A673 (cell line): ENCODE data around the gene CCDC85A. TPM values are rescaled to one million over a fixed set of nuclear protein-coding genes. Genes with fewer than 3 reads are reported as not detected.

Source experiments
- BruUV-seq: library from RNA; stranded (reverse); fragments of 400-500 nt; replicated peaks from 2 replicates; lab custom pipeline; 2021; lab: Mats Ljungman, UMichigan
- CTCF ChIA-PET: fragments of 300-600 bp; sonication (Branson Sonifier 250); formaldehyde crosslinking; loops from one replicate; lab custom pipeline; 2022; ENCODE audit warnings: antibody characterized with exemption; lab: Charles Lee
- POLR2A ChIA-PET: fragments of 300-600 bp; sonication (Branson Sonifier 250); formaldehyde crosslinking; loops from one replicate; lab custom pipeline; 2022; ENCODE audit warnings: antibody characterized with exemption; ENCODE audit not compliant: low non-redundant PET; lab: Charles Lee
- DNase-seq: peaks from one replicate; pipeline ENCODE4 v3.0.0-alpha.2; 2015; ENCODE audit warnings: low spot score
- H3K27ac ChIP-seq: fragments of 200-600 bp; sonication (generic); 2 replicates; pipeline ENCODE4 v1.5.1; 2016; ENCODE audit warnings: mixed run types, low read depth, mild to moderate bottlenecking, mixed read lengths, antibody characterized with exemption, low read length; ENCODE audit not compliant: poor library complexity, severe bottlenecking
- H3K27me3 ChIP-seq: fragments of 200-600 bp; sonication (generic); replicated peaks from 2 replicates; pipeline ENCODE4 v1.6.1; 2017; ENCODE audit warnings: mixed run types, low read depth, mild to moderate bottlenecking, mixed read lengths, antibody characterized with exemption, low read length; ENCODE audit not compliant: insufficient read depth, poor library complexity
- H3K36me3 ChIP-seq: fragments of 200-600 bp; sonication (generic); 2 replicates; pipeline ENCODE4 v1.6.1; 2016; ENCODE audit warnings: mixed run types, mild to moderate bottlenecking, mixed read lengths, antibody characterized with exemption, low read length; ENCODE audit not compliant: insufficient read depth, poor library complexity, severe bottlenecking
- H3K4me1 ChIP-seq: fragments of 200-600 bp; sonication (generic); 2 replicates; pipeline ENCODE4 v1.6.1; 2017; ENCODE audit warnings: mixed run types, mild to moderate bottlenecking, mixed read lengths, antibody characterized with exemption, low read length; ENCODE audit not compliant: insufficient read depth, poor library complexity, severe bottlenecking
- H3K4me3 ChIP-seq: fragments of 200-600 bp; sonication (generic); 2 replicates; pipeline ENCODE4 v1.5.1; 2016; ENCODE audit warnings: low read depth, mixed run types, mild to moderate bottlenecking, mixed read lengths, low read length; ENCODE audit not compliant: poor library complexity, severe bottlenecking
- H3K9me3 ChIP-seq: fragments of 200-600 bp; sonication (generic); 2 replicates; pipeline ENCODE4 v1.6.1; 2016; ENCODE audit warnings: mixed run types, low read depth, mild to moderate bottlenecking, mixed read lengths, antibody characterized with exemption, low read length; ENCODE audit not compliant: poor library complexity, severe bottlenecking
- CTCF ChIP-seq: fragments of 300-800, 200-600 bp; sonication (generic); conservative IDR thresholded peaks from 2 replicates; pipeline ENCODE4 v1.5.1; 2017; ENCODE audit warnings: low read depth, mild to moderate bottlenecking, antibody characterized with exemption, low read length, moderate library complexity, mixed read lengths
- EZH2 ChIP-seq: fragments of 200-600 bp; sonication (generic); IDR thresholded peaks from 2 replicates; pipeline ENCODE4 v1.6.1; 2017; ENCODE audit warnings: borderline replicate concordance, low read depth, mild to moderate bottlenecking, mixed read lengths, antibody characterized with exemption, low read length; ENCODE audit not compliant: poor library complexity, severe bottlenecking
- intact Hi-C: fragments of 100-400 bp; cut with micrococcal nuclease; formaldehyde crosslinking; loops from one replicate; pipeline ENCODE4 v1.10.0; 2022; ENCODE audit not compliant: unreplicated experiment
- total RNA-seq: library from RNA; stranded (reverse); gene quantifications from 2 replicates; pipeline ENCODE4 v1.2.3, GENCODE V29; 2021

The CCDC85A gene
- total RNA-seq, 1 experiment from 2014 or later, result 0.39 TPM

DNA sequence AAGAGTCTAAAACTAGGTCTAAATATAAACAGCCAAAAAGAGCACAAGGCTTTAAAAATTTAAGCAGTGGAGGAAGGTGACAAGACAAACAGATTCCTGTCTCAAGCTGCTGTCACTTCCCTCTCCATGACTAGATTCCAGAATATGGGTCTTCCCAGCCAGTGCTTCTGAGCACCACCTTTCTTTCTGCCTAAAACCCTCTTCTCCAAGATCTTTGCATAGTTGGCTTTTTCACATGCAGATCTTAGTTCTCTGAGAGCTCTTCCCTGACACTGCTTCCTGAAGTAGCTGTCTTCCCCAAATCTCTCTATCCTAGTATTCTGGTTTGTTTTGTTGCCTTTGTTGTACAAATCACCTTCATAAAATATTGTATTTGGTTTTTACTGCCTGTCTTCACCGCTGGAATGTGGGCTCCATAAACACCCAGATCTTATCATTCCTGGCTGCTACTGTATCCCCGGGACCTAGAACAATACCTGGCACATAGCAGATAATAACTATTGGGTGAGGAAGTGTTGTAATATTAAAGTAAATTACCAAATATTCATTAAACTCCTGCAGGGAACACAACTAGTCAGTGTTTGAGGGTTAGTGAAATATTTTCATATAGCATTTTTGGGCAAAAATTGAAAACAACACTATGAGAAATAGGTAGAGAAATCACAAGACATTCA lies 150.2 kb downstream of the CCDC85A start:
- no TSS peak for BruUV-seq
- Histone ChIP-seq H3K27me3 (no peaks in the 10 kb centered on the region), H3K36me3 (no peaks in the 10 kb centered on the region), H3K9me3 (no peaks in the 10 kb centered on the region), H3K27ac (no peak overlapping the region), H3K4me3 (no peak overlapping the region), H3K4me1 (no peaks in the 10 kb centered on the region)
- POLR2A ChIA-PET, result no interaction called here
- intact Hi-C loops, result no loop called here
- CTCF ChIA-PET, result no interaction called here
- no peak for TF ChIP-seq EZH2
- no peak for TF ChIP-seq CTCF
- DNase-seq, result no peak

DNA sequence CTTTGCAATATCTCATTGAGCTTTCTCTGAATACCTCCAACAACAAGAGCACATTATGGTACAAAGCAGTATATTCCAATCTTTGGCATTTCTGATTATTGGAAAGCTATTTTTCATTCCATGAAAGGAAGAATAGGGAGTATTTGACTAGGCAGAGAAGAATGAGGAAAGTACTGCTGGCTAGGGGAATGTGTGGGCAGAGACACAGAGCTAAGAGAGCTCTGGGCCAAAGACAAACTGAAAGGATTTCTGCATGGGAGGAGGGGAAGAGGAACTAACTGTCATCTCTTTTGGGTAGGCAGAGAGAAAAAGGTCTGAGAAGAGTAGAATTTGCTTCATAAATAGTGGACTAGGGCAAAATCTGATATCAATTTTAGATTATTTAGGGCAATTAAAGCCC lies 150.8 kb downstream of the CCDC85A start:
- no TSS peak for BruUV-seq
- CTCF ChIA-PET, result no interaction called here
- H3K27ac ChIP-seq, result no peak overlapping the region

DNA sequence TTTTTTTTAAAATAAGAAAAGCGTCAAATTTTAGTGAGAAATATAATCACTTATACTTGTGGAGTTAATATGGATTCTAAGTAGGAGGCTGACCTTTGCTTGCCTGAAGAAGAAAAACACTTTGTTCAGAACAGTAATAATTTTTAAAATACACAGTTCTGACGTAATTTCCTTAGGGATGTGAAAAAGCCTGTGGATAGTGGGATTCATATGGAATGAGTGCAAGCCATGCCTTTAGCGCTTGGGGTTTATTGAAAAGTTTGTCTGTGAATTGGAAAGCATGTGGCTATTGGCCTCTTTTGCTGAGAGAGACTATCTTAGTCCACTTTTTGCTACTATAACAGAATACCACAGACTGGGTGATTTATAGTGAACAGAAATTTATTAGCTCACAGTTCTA lies 151.3 kb downstream of the CCDC85A start:
- CTCF ChIA-PET, result no interaction called here
- TF ChIP-seq CTCF (no peak), EZH2 (no peak)
- no TSS peak for BruUV-seq
- H3K27me3 ChIP-seq, result no peaks in the 10 kb centered on the region
- DNase-seq, result no peak
- no peaks in the 10 kb centered on the region for H3K4me1 ChIP-seq
- no peak overlapping the region for H3K27ac ChIP-seq
- no peaks in the 10 kb centered on the region for H3K36me3 ChIP-seq
- intact Hi-C loops, result no loop called here
- H3K4me3 ChIP-seq, result no peak overlapping the region
- H3K9me3 ChIP-seq, result no peaks in the 10 kb centered on the region
- POLR2A ChIA-PET, result no interaction called here

More for the DNA sequence above, 150.8 kb downstream of the CCDC85A start:
- H3K27me3 ChIP-seq, result no peaks in the 10 kb centered on the region
- DNase-seq, result no peak
- no peak overlapping the region for H3K4me3 ChIP-seq
- intact Hi-C loops, result no loop called here
- H3K4me1 ChIP-seq, result no peaks in the 10 kb centered on the region
- H3K36me3 ChIP-seq, result no peaks in the 10 kb centered on the region
- TF ChIP-seq CTCF (no peak), EZH2 (no peak)
- no peaks in the 10 kb centered on the region for H3K9me3 ChIP-seq
- POLR2A ChIA-PET, result no interaction called here
